CD4-positive, alpha-beta T cell treated with Interleukin-2 at 100 ng/mL for 4 hours (primary cell): ENCODE measurements around the gene IGBP1.
"Not testable (repeated sequence)": the region's sequence is repeated elsewhere in the genome, so short reads cannot be mapped to it uniquely, and the experiment has no call there.

ENCODE experiments used
- DNase-seq: peaks from one replicate; pipeline ENCODE4 v3.0.0-alpha.2; 2020; ENCODE audit warnings: low spot score

Gene IGBP1

DNA sequence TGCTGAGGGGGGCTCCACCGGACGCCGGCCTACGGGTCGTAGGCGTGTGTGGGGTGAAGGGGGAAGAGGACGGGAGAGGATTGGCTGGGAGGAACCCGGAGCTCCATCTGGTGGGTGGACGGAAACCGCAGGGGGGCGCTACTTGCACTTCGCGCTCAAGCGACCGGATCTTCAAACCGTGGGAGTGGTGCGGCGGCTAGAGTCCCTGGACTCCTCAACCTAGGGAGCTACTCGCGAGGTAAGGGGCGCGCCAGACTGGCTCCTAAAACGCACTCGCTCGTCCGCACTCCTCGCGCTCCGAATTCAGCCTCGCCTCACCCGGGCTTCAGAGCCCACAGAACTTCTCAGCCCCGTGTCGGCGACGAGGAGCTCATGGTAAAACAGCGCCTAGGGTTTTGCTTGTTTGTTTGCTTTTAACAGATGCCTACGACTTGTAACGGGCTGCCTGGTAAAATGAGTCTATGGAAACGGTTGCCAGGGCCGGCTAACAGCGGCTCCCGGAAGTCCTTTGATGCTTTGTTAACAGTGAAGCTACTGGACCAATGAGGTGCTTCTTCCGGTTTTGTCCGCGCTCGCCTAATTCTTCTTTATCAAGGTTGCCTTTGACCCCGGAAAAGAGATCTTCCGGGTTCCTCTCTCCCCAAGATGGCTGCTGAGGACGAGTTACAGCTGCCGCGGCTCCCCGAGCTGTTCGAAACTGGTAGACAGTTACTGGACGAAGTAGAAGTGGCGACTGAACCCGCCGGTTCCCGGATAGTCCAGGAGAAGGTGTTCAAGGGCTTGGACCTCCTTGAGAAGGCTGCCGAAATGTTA is at the start of gene IGBP1:
Gene IGBP1 (plus strand): TSS at position 145 of the 813 bp plus-strand sequence. CDS start 501 bp downstream, at position 646.
- peak; percentile 83 for DNase-seq

DNA sequence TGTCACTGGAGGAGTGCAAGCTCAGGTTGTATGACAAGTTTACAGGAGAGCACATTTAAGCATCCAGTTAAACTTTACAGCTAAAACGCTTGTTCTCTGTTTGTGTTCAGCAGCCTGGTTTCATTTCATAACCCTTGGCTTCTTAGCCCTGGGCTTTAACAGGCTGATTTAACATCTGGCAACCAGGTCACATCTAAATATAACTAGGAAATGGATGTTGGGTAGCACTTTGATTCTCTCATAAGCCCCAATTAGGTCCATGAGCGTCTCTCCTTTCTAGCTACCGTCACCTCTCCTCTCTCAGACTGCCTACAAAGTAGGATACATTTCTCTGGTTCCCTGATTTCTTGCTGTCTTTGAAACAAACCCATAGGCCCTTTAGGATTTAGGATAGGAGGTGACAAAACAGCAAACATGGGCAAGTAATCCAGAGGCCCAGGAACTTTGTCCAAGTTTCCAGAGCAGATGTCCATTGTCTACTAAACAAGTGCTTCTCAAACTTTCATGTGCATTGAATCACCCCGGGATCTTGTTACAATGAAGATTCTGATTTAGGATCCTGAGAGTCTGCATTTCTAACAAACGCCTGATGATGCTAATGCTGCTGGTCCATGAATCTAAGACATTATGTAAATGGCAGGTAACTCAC is 48.5 kb upstream of the IGBP1 start:
- DNase-seq: no peak

DNA sequence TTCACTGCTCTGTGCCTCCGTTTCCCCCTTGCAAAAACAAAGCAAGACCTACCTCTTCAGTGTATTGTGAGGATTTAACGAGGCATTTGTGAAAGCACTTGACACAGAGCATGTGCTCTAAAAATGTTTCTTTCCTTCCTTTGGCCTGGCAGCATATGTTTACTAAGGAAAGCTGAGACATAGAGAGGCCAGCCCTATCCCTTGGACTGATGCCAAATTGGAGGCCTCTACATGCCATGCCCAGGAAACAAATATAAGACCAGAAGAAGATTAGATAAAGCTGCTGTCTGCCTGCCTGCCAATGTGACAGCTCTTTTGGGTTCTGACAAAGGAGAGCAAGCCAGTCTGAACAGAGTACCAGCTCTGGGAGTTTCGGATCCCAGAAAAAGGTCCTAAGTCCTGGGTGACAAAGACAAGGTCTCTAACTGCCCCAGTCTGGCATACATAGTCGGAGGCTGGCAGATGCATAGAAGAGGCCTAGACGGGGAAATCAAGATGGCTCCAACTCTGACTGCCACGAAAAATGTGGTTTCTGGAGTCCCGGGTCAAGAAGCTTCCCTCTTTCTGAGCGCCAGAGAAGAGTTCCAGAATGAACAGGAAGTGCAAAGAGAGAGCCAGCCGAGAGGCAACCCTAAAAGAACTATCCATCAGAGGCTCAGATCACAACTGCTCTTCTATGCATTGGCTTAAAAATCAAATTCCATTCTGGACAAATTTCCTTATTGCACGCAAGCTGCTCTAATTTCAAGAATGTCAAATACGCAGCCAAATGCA is 45.2 kb upstream of the IGBP1 start:
- no peak for DNase-seq

GRCh38 chrX:70088751-70089150 is 44.5 kb upstream of the IGBP1 start:
- no peak for DNase-seq

GRCh38 chrX:70089604-70090297 is 43.5 kb upstream of the IGBP1 start:
- DNase-seq: no peak

DNA sequence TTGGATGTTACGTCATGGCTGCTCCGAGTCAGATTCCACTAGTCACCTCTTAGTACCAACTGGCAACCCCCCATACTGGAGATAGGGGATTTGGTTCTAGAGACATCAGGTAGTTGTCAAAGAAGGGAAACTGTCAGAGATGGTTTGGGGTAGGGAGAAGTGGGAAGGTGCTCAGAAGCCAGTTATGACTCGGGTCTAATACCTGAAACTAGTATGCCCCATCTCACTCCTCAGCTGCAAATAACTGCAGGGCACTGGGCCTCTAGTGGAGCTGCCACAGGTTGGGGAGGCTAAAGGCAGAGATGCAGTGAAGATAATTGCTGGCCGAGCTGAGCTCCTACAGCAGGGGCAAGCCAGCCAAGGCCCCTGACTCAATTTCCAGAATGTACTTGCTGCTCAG is 41.0 kb upstream of the IGBP1 start:
- DNase-seq: no peak

GRCh38 chrX:70096052-70096451 is 37.2 kb upstream of the IGBP1 start:
- DNase-seq: no peak

- no peak for DNase-seq
Observed at GRCh38 chrX:70105229-70105628, 28.0 kb upstream of the IGBP1 start.

GRCh38 chrX:70111436-70112026 is 21.7 kb upstream of the IGBP1 start:
- DNase-seq: not testable (repeated sequence)

- DNase-seq: no peak
Observed at GRCh38 chrX:70117738-70118137, 15.5 kb upstream of the IGBP1 start.

GRCh38 chrX:70123014-70123413 is 10.2 kb upstream of the IGBP1 start:
- DNase-seq: not testable (repeated sequence)

DNA sequence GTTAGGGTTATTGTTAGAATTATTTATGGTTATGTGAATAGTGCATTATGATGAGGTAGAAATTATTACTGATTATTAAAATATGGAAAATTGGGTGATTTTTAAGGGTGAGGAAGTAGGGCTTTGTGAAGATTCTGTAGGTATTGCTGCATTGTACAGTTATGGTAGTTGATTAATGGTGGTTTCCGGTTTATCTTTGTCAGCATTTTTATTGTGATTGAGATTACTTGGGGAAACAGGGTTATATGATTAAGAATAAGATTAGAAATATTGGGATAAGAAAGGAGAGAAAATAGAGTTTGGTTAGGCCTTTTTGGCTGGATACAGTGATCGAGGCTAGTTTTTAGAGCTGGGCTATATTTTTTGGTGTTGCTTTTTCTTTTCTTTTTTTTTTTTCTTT is 8.6 kb upstream of the IGBP1 start:
- DNase-seq: no peak

GRCh38 chrX:70128071-70128470 is 5.2 kb upstream of the IGBP1 start:
- DNase-seq: no peak

GRCh38 chrX:70129816-70130215 is 3.4 kb upstream of the IGBP1 start:
- no peak for DNase-seq

DNA sequence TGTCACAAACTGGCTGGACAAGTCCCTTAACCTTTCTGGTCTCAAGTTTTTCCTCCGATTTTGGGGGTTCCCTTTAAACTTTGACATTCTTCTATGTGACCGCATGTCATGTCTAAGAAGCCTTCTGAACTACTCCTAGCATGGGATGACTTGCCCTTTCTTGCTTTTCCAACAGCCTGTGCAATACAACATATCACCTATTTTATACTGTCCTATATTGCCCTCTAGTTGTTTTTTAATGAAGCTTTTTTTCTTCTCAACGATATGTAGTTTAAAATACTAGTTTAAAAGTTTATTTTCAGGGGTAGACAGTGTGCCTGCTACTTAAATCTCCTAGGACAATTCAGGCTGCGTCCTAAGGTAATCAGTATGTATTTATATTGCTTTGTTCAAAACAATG is 1.0 kb upstream of the IGBP1 start:
- no peak for DNase-seq

GRCh38 chrX:70132877-70133302 is 357 bp upstream of the IGBP1 start:
- peak; percentile 66 for DNase-seq

DNA sequence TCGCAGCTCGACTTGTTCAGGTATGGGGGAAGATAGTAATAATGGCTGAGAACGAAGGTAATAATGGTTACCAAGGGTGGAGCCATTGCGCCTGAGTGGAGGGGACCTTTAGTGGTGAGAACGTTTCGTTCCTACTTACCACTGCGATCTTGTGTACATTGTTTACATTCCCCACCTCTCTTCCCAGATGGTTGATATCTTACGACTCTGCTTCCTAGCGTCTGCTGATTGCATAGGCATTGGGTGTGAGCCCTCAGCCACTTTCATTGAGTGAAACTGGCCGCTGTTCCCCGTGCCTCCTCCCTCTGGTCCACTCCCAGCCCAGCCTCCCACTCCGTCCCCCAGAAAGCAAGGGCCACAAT is 850 bp downstream of the IGBP1 start:
- DNase-seq: no peak

DNA sequence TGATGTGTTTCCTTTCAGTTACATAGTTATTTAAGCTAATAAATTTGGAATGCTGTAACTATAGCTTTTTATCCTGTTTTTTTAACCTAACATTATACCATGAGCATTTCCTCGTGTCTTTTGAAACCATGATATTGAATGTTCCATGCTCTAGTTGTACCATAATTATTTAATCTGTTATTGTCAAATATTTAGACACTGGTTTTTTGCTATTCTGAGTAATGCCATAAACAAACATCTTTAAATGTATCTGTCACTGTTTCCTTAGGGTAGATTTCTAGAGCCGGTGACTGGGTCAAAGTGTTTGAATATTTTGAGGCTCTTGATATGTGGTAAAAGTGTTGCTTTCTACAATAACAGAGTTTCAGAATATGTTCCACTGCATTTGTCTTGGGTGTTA is 5.4 kb downstream of the IGBP1 start:
- no peak for DNase-seq

- DNase-seq: no peak
Observed at GRCh38 chrX:70139736-70140135, 6.5 kb downstream of the IGBP1 start.

DNA sequence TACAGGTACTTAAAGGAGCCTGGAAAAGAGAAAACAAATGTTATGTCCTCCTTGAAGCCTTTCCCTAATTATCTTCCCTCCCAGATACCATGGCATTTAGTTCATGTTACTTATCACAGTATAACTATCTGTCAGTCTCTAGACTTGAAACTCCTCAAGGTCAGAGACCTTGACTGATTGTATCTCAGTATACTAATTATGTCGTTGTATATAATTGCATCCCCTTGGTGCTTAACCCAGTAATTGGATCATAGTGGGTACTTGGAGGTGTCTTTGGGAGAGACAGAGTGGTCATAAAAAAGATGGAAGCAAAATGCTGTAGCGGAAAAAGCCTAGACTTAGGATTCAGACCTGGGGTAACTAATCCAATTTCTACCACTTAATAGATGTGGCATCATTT is 8.1 kb downstream of the IGBP1 start:
- DNase-seq: no peak

DNA sequence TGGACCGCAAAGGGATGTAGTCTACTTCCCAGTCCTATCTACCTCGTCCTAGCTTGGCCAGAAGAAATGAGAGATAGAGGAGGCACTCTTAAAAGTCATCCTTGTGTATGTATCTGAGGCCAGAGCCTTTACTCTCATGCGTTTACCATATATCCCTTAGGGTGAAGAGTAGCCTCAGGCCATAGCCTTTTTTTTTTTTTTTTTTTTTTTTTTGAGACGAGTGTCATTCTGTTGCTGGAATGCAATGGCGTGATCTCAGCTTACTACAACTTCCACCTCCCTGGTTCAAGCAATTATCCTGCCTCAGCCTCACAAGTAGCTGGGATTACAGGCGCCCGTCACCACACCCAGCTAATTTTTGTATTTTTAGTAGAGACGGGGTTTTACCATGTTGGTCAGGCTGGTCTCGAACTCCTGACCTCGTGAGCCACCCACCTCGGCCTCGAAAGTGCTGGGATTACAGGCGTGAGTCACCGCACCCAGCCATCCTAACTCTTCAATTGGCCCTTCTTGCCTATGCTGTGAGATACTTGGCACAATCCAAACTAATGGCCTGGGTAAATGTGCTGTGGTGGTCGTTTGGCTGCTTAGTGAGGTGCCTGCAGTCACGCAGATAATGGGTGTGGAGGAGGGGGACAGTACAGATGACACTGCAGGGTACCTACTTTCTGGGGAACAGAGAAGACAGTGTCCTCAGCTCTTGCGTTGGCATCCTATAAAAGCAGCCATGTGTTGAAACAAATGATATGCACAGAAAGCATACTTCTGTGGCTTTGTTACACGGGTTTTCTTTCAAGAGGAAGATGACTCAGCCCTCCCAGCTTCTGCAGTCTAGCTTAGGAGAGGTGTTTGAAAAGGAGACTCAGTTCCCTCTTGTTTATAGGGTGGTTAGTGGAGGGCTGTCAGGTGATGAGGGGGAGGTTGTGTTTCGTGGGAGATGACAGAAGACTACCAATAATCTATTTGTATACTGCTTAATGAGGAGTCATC is 33.6 kb downstream of the IGBP1 start:
- no peak for DNase-seq
